GM18520 (cell line): ENCODE results near the gene FRMPD2.
A peak's percentile ranks its signal among the peaks of the same experiment; 100 is the strongest.

ENCODE experiments used
- ATAC-seq: cut with Tn5 transposase; IDR thresholded peaks from one replicate; pipeline ENCODE4 v1.9.1; 2021; ENCODE audit not compliant: unreplicated experiment

The FRMPD2 gene

GRCh38 chr10:48274636-48275035 lies at the start of gene FRMPD2:
Gene FRMPD2, minus strand, starts transcription at chr10:48274696. Its CDS starts 129 bp downstream, at chr10:48274567.
- ATAC-seq: no peak

- ATAC-seq: no peak
Observed at GRCh38 chr10:48322017-48322416, 47.5 kb upstream of the FRMPD2 start.

GRCh38 chr10:48317321-48317990 lies 43.0 kb upstream of the FRMPD2 start:
- ATAC-seq: no peak

GRCh38 chr10:48316236-48316635 lies 41.7 kb upstream of the FRMPD2 start:
- ATAC-seq: no peak

- ATAC-seq: no peak
Observed at GRCh38 chr10:48314107-48314506, 39.6 kb upstream of the FRMPD2 start.

- no peak for ATAC-seq
Observed at GRCh38 chr10:48309711-48310226, 35.3 kb upstream of the FRMPD2 start.

GRCh38 chr10:48307711-48308018 lies 33.2 kb upstream of the FRMPD2 start:
- ATAC-seq: no peak

- no peak for ATAC-seq
Observed at GRCh38 chr10:48306870-48307710, 32.6 kb upstream of the FRMPD2 start.

GRCh38 chr10:48306265-48306869 lies 31.9 kb upstream of the FRMPD2 start, which contains the start of gene MAPK8:
Gene MAPK8, plus strand, starts transcription at chr10:48306677. Its CDS starts 94,984 bp downstream, at chr10:48401661.
- peak; percentile 77 for ATAC-seq

- ATAC-seq: no peak
Observed at GRCh38 chr10:48305905-48306264, 31.4 kb upstream of the FRMPD2 start.

GRCh38 chr10:48302515-48303476 lies 28.3 kb upstream of the FRMPD2 start:
- no peak for ATAC-seq

GRCh38 chr10:48300556-48300955 lies 26.1 kb upstream of the FRMPD2 start:
- ATAC-seq: no peak

- ATAC-seq: no peak
Observed at GRCh38 chr10:48299692-48300091, 25.2 kb upstream of the FRMPD2 start.

- ATAC-seq: no peak
Observed at GRCh38 chr10:48299066-48299465, 24.6 kb upstream of the FRMPD2 start.

GRCh38 chr10:48296576-48297098 lies 22.1 kb upstream of the FRMPD2 start:
- ATAC-seq: no peak

GRCh38 chr10:48294431-48294830 lies 19.9 kb upstream of the FRMPD2 start:
- no peak for ATAC-seq

GRCh38 chr10:48292616-48293015 lies 18.1 kb upstream of the FRMPD2 start:
- no peak for ATAC-seq

- no peak for ATAC-seq
Observed at GRCh38 chr10:48291190-48291589, 16.7 kb upstream of the FRMPD2 start.

- ATAC-seq: no peak
Observed at GRCh38 chr10:48290286-48290685, 15.8 kb upstream of the FRMPD2 start.

GRCh38 chr10:48289501-48290238 lies 15.2 kb upstream of the FRMPD2 start:
- ATAC-seq: no peak
